NCI-H187 treated with DMSO at 0.1 percent for 48 hours (cell line): ENCODE results near the gene LIN28A.
"Not testable (repeated sequence)": the region's sequence is repeated elsewhere in the genome, so short reads cannot be mapped to it uniquely, and the experiment has no call there.

Experiments used
- DNase-seq: peaks from one replicate; lab custom pipeline; 2025; lab: John Stamatoyannopoulos, UW

LIN28A gene

GRCh38 chr1:26410706-26411623 is at the start of gene LIN28A:
TSS of gene LIN28A (plus strand) at chr1:26410817. CDS start at chr1:26410892, 75 bp downstream.
- no peak for DNase-seq

- no peak for DNase-seq
Observed at GRCh38 chr1:26361605-26362122, 49.0 kb upstream of the LIN28A start.

GRCh38 chr1:26362331-26362730 is 48.3 kb upstream of the LIN28A start:
- DNase-seq = no peak

- DNase-seq = no peak
Observed at GRCh38 chr1:26363549-26364448, 46.8 kb upstream of the LIN28A start.

- DNase-seq = no peak
Observed at GRCh38 chr1:26364956-26365355, 45.7 kb upstream of the LIN28A start.

GRCh38 chr1:26367441-26367840 is 43.2 kb upstream of the LIN28A start:
- no peak for DNase-seq

GRCh38 chr1:26368006-26368405 is 42.6 kb upstream of the LIN28A start:
- DNase-seq = no peak

- DNase-seq = no peak
Observed at GRCh38 chr1:26368486-26368885, 42.1 kb upstream of the LIN28A start.

GRCh38 chr1:26370591-26371382 is 39.8 kb upstream of the LIN28A start:
- DNase-seq = no peak

GRCh38 chr1:26372039-26372438 is 38.6 kb upstream of the LIN28A start:
- no peak for DNase-seq

GRCh38 chr1:26372611-26373010 is 38.0 kb upstream of the LIN28A start, which contains the start of gene ZNF683:
TSS of gene ZNF683 (minus strand) at chr1:26372750. CDS start at chr1:26368571, 4,179 bp downstream.
- not testable (repeated sequence) for DNase-seq

GRCh38 chr1:26373281-26373680 is 37.3 kb upstream of the LIN28A start:
- DNase-seq = no peak

GRCh38 chr1:26373789-26374188 is 36.8 kb upstream of the LIN28A start:
- no peak for DNase-seq

- not testable (repeated sequence) for DNase-seq
Observed at GRCh38 chr1:26374361-26374760, 36.3 kb upstream of the LIN28A start.

- no peak for DNase-seq
Observed at GRCh38 chr1:26375081-26375480, 35.5 kb upstream of the LIN28A start.

- DNase-seq = no peak
Observed at GRCh38 chr1:26376050-26376449, 34.6 kb upstream of the LIN28A start.

- no peak for DNase-seq
Observed at GRCh38 chr1:26378088-26378878, 32.3 kb upstream of the LIN28A start.

GRCh38 chr1:26378879-26379251 is 31.8 kb upstream of the LIN28A start:
- DNase-seq = no peak

GRCh38 chr1:26384076-26384475 is 26.5 kb upstream of the LIN28A start:
- no peak for DNase-seq

GRCh38 chr1:26385063-26385462 is 25.6 kb upstream of the LIN28A start:
- not testable (repeated sequence) for DNase-seq

- no peak for DNase-seq
Observed at GRCh38 chr1:26387447-26387846, 23.2 kb upstream of the LIN28A start.
